ENCODE data around the gene TM2D1. TPM values are rescaled to one million over a fixed set of nuclear protein-coding genes. Genes with fewer than 3 reads are reported as not detected.
"Not testable (repeated sequence)": the region's sequence is repeated elsewhere in the genome, so short reads cannot be mapped to it uniquely, and the experiment has no call there.

TM2D1 gene
- polyA plus RNA-seq, 1 experiment = 56.5 TPM

DNA sequence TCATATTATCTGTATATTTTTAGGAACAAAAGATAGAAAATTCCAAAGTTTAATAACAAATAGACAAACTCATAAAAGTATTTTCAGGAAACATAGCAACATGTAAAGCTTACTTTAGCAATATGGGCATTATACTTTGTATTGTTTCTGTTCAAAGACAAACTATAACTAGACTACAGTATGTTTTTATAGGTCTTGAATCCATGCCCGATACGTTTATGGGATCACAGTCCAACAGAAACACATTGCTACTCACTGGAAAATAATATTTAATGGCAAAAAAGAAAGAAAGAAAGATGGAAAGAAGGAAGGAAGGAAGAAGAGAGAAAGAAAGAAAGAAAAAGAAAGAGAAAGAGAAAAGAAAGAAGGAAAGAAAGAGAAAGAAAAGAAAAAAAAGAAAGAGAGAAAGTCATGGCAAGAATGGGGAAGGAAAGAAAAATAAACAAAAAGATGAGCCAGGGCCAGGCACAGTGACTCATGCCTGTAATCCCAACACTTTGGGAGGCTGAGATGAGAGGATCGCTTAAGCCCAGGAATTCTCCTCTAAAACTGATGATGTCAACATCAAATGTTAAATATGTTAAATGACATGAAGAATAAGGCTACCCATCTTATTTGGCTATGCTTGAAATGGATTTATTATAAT is 32.7 kb downstream of the TM2D1 start:
- no peak for TF ChIP-seq CTCF (IDR thresholded peaks at IDR 0.05; ENCODE audit: low read depth, low read length)
- H3K9me3 ChIP-seq (ENCODE audit: control insufficient read depth, insufficient read depth, low read length) = no peaks in the 10 kb centered on the region
- no peak overlapping the region for H3K4me3 ChIP-seq (ENCODE audit: low read depth, low read length)
- no peaks in the 10 kb centered on the region for H3K27me3 ChIP-seq (ENCODE audit: control insufficient read depth, insufficient read depth, low read length)
- ChIA-PET CTCF (no interaction called here), POLR2A (no interaction called here)
- DNase-seq (ENCODE audit: low read depth, low spot score) = peak; percentile 13
- H3K27ac ChIP-seq (ENCODE audit: low read depth, low read length) = no peak overlapping the region

DNA sequence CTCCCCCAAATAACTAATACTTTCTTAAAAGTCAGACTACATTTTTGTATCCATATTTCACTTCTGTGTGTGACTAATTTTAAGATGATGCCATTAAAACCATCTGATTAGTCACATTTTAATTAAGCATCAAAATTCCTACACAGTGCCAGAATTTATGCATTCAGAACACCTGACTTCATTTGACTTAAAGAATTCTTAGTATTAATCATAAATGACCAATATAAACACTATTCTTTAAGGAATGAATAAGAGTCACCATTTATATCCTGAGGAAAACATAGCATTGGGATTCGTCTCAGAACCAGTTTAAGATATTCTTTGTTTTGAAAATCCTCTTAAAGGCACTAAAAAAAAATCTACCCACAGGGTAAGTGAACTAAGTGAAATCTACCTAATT is 37.0 kb downstream of the TM2D1 start:
- ChIA-PET CTCF (no interaction called here), POLR2A (no interaction called here)
- H3K4me3 ChIP-seq (ENCODE audit: low read depth, low read length) = no peak overlapping the region
- no peak overlapping the region for H3K27ac ChIP-seq (ENCODE audit: low read depth, low read length)
- no peak for DNase-seq (ENCODE audit: low read depth, low spot score)
- no peaks in the 10 kb centered on the region for H3K27me3 ChIP-seq (ENCODE audit: control insufficient read depth, insufficient read depth, low read length)
- H3K9me3 ChIP-seq (ENCODE audit: control insufficient read depth, insufficient read depth, low read length) = peaks cover 2% of the 10 kb centered on the region; the same call in 1 of the 2 replicates
- no peak for TF ChIP-seq CTCF (IDR thresholded peaks at IDR 0.05; ENCODE audit: low read depth, low read length)

DNA sequence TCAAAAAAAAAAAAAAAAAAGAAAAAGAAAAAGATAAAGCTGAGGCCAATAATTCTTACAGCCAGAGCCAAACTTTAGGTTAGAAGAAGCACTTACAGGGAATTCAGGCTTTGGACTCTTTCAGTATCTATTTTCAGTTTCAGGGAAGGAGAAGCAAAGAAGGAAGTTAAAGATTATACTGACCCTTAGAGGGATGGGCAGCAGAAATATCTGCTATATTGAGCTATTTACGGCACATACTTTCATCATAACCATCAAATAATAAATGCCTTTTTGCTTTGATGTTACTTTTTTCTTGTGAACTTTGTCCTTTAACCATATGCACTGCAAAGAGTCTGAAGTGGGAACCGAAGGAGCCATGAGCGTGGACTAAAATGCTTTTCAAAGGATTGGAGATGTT is 42.0 kb downstream of the TM2D1 start:
- Histone ChIP-seq H3K27me3 (ENCODE audit: control insufficient read depth, insufficient read depth, low read length) (no peaks in the 10 kb centered on the region), H3K9me3 (ENCODE audit: control insufficient read depth, insufficient read depth, low read length) (peaks cover 2% of the 10 kb centered on the region; the same call in 1 of the 2 replicates), H3K27ac (ENCODE audit: low read depth, low read length) (no peak overlapping the region), H3K4me3 (ENCODE audit: low read depth, low read length) (no peak overlapping the region)
- ChIA-PET POLR2A (no interaction called here), CTCF (interaction anchor here (1.2 kb wide), 1 partner anchor 633 kb away, joined by 4 read pairs; no protein-coding TSS in a partner anchor)
- DNase-seq (ENCODE audit: low read depth, low spot score) = no peak
- TF ChIP-seq CTCF (IDR thresholded peaks at IDR 0.05; ENCODE audit: low read depth, low read length) = no peak

GRCh38 chr1:61680500-61680899 is 44.4 kb downstream of the TM2D1 start:
- Histone ChIP-seq H3K27ac (ENCODE audit: low read depth, low read length) (no peak overlapping the region), H3K9me3 (ENCODE audit: control insufficient read depth, insufficient read depth, low read length) (peaks cover 2% of the 10 kb centered on the region; the same call in 1 of the 2 replicates), H3K4me3 (ENCODE audit: low read depth, low read length) (no peak overlapping the region), H3K27me3 (ENCODE audit: control insufficient read depth, insufficient read depth, low read length) (no peaks in the 10 kb centered on the region)
- DNase-seq (ENCODE audit: low read depth, low spot score) = no peak
- CTCF ChIA-PET = interaction anchor here (0.9 kb wide), 1 partner anchor 173 kb away, joined by 3 read pairs; no protein-coding TSS in a partner anchor
- TF ChIP-seq CTCF (IDR thresholded peaks at IDR 0.05; ENCODE audit: low read depth, low read length) = no peak
- POLR2A ChIA-PET = no interaction called here

- H3K27me3 ChIP-seq (ENCODE audit: control insufficient read depth, insufficient read depth, low read length); DNase-seq (ENCODE audit: low read depth, low spot score); POLR2A ChIA-PET; H3K9me3 ChIP-seq (ENCODE audit: control insufficient read depth, insufficient read depth, low read length); H3K4me3 ChIP-seq (ENCODE audit: low read depth, low read length); CTCF ChIA-PET; H3K27ac ChIP-seq (ENCODE audit: low read depth, low read length): not testable (repeated sequence)
These were observed 48.1 kb downstream of the TM2D1 start for GRCh38 chr1:61676881-61677280.

Measured in AG04450 (cell line).